Fibroblast of skin of back (primary cell): Measurements from ENCODE around the gene DAPK3. TPM values are rescaled to one million over a fixed set of nuclear protein-coding genes. Genes with fewer than 3 reads are reported as not detected.
"Not testable (repeated sequence)": the region's sequence is repeated elsewhere in the genome, so short reads cannot be mapped to it uniquely, and the experiment has no call there.

Source experiments
- DNase-seq: peaks from one replicate; pipeline ENCODE4 v3.0.0-alpha.2; 2013
- polyA plus RNA-seq, 2 experiments: library from polyadenylated mRNA; unstranded; fragments of 120-200 nt; gene quantifications; one replicate each; pipeline ENCODE4 v1.2.1, GENCODE V29; 2013; ENCODE audit not compliant: insufficient read length in 2 of 2

The DAPK3 gene
- 159 TPM for polyA plus RNA-seq (2013, experiment 1 of 2; ENCODE audit: insufficient read length)
- 150 TPM for polyA plus RNA-seq (2013, experiment 2 of 2; ENCODE audit: insufficient read length)

GRCh38 chr19:3970808-3971598 lies at the start of gene DAPK3:
Gene DAPK3 (minus strand): TSS chr19:3971099. CDS start chr19:3969735, 1,364 bp downstream.
- DNase-seq: peak; percentile 98

- DNase-seq: no peak
Observed at GRCh38 chr19:4019578-4019977, 48.7 kb upstream of the DAPK3 start.

- DNase-seq: no peak
Observed at GRCh38 chr19:4018775-4019504, 48.0 kb upstream of the DAPK3 start.

- no peak for DNase-seq
Observed at GRCh38 chr19:4018140-4018613, 47.3 kb upstream of the DAPK3 start.

- DNase-seq: no peak
Observed at GRCh38 chr19:4016903-4017638, 46.2 kb upstream of the DAPK3 start.

GRCh38 chr19:4016486-4016885 lies 45.6 kb upstream of the DAPK3 start:
- DNase-seq: no peak

GRCh38 chr19:4015705-4016402 lies 45.0 kb upstream of the DAPK3 start:
- DNase-seq: no peak

- no peak for DNase-seq
Observed at GRCh38 chr19:4014541-4015491, 43.9 kb upstream of the DAPK3 start.

- no peak for DNase-seq
Observed at GRCh38 chr19:4013886-4014540, 43.1 kb upstream of the DAPK3 start.

GRCh38 chr19:4012975-4013634 lies 42.2 kb upstream of the DAPK3 start:
- no peak for DNase-seq

GRCh38 chr19:4012092-4012974 lies 41.4 kb upstream of the DAPK3 start:
- DNase-seq: no peak

GRCh38 chr19:4011430-4011829 lies 40.5 kb upstream of the DAPK3 start:
- DNase-seq: not testable (repeated sequence)

GRCh38 chr19:4010808-4011110 lies 39.9 kb upstream of the DAPK3 start:
- no peak for DNase-seq

- no peak for DNase-seq
Observed at GRCh38 chr19:4009990-4010807, 39.3 kb upstream of the DAPK3 start.

- no peak for DNase-seq
Observed at GRCh38 chr19:4007836-4008539, 37.1 kb upstream of the DAPK3 start.

GRCh38 chr19:4007021-4007835 lies 36.3 kb upstream of the DAPK3 start, which contains the start of gene PIAS4:
Gene PIAS4 (plus strand): TSS chr19:4007736. CDS start chr19:4007761, 25 bp downstream.
- DNase-seq: peak; percentile 94
